Breast epithelium (tissue), 3 donors: ENCODE measurements around the gene TMEM141.
A peak's percentile ranks its signal among the peaks of the same experiment; 100 is the strongest.

Experiments used
- POLR2A ChIP-seq: fragments of 450-650 bp; IDR thresholded peaks from one replicate; pipeline ENCODE4 v1.6.1; 2016; ENCODE audit warnings: antibody characterized with exemption, mild to moderate bottlenecking, moderate library complexity
- POLR2AphosphoS5 ChIP-seq, 3 donors: sonication (generic); formaldehyde crosslinking; IDR thresholded peaks; one replicate each; pipeline ENCODE4 v1.6.1; 2017; ENCODE audit warnings: antibody characterized with exemption in 3 of 3
- TF ChIP-seq, protein P1 (sequence below), 3 donors: fragments of 450-650 bp; IDR thresholded peaks; one replicate each; pipeline ENCODE4 v1.5.1; 2016 to 2017; ENCODE audit warnings: antibody characterized with exemption in 3 of 3, mild to moderate bottlenecking in 3 of 3, moderate library complexity in 3 of 3

DNA sequence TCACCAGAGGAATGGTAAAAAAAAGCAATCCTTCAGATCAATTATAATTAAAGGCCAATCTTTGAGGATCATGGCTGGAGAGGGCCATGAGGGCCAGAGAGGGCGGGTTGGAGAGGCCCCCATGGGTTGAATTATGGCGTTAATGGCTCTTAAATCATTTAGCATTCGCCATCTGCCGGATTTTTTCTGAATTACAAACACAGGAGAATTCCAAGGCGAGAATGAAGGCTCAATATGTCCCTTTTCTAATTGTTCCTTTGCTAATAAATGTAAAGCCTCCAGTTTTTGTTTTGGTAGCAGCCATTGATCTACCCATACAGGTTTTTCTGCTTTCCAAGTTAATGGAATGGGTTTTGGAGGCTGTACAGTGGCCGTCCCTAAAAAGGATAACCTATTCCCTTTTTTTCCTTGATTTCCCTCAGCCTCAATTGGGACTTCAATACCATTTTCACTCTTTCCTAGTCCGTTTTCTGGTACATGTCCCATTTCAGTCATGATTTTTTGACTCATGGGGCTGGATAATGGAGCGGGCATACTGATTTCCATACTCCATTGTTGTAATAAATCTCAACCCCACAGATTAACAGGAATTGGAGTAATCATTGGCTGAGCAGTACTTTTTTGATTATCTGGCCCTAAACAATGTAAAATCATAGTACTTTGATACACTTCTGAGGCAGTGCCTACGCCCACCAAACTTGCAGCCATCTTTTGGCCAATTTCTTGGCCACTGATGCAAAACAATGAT lies 6.7 kb upstream of the TMEM141 start:
- TF ChIP-seq, protein P1, sequence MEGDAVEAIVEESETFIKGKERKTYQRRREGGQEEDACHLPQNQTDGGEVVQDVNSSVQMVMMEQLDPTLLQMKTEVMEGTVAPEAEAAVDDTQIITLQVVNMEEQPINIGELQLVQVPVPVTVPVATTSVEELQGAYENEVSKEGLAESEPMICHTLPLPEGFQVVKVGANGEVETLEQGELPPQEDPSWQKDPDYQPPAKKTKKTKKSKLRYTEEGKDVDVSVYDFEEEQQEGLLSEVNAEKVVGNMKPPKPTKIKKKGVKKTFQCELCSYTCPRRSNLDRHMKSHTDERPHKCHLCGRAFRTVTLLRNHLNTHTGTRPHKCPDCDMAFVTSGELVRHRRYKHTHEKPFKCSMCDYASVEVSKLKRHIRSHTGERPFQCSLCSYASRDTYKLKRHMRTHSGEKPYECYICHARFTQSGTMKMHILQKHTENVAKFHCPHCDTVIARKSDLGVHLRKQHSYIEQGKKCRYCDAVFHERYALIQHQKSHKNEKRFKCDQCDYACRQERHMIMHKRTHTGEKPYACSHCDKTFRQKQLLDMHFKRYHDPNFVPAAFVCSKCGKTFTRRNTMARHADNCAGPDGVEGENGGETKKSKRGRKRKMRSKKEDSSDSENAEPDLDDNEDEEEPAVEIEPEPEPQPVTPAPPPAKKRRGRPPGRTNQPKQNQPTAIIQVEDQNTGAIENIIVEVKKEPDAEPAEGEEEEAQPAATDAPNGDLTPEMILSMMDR (IDR thresholded peaks at IDR 0.05) = peak; percentile 52 to 62 (median 53)
- TF ChIP-seq POLR2A = no peak
- TF ChIP-seq POLR2AphosphoS5 (IDR thresholded peaks at IDR 0.05) = no peak
